HepG2 (cell line): ENCODE data around the gene SMARCB1. TPM values are rescaled to one million over a fixed set of nuclear protein-coding genes. Genes with fewer than 3 reads are reported as not detected.

ENCODE experiments used
- ATAC-seq: fragments of 200-7000 bp; cut with Tn5 transposase; 3 replicates; pipeline ENCODE4 v1.9.1; 2020; ENCODE audit warnings: mild to moderate bottlenecking, moderate library complexity
- BruUV-seq: library from RNA; stranded (reverse); fragments of 400-500 nt; replicated peaks from 2 replicates; lab custom pipeline; 2021; lab: Mats Ljungman, UMichigan
- CTCF ChIA-PET: fragments of 300-600 bp; formaldehyde crosslinking; extraction: SDS; loops from one replicate; lab custom pipeline; 2021; ENCODE audit warnings: low total read pairs, inconsistent platforms, low intra/inter-chr PET ratio; lab: Yijun Ruan, JAX
- POLR2A ChIA-PET: fragments of 350-600 bp; sonication (Branson Sonifier 250); formaldehyde crosslinking; loops from one replicate; lab custom pipeline; 2020; ENCODE audit warnings: antibody characterized with exemption, inconsistent platforms; lab: Yijun Ruan, JAX
- DNase-seq: peaks from one replicate; pipeline ENCODE4 v3.0.0-alpha.2; 2015; ENCODE audit warnings: low spot score
- FAIRE-seq: peaks from 3 replicates; lab custom pipeline; 2011; peaks lifted over from hg19 to GRCh38; lab: Jason Lieb, UNC
- H2AFZ ChIP-seq: one replicate; pipeline ENCODE4 v1.6.1; 2011; ENCODE audit warnings: low read length, inconsistent platforms
- H3K27ac ChIP-seq: fragments of 300-600 bp; 3 replicates; pipeline ENCODE4 v1.8.0; 2011; ENCODE audit warnings: mixed run types, mild to moderate bottlenecking, mixed read lengths, low read length, inconsistent platforms; ENCODE audit not compliant: insufficient read depth; ENCODE audit errors: extremely low read length
- H3K27me3 ChIP-seq, 2 experiments: fragments of 200-600 bp in 1 of 2; 2 replicates in 1 of 2; 3 replicates in 1 of 2; pipeline versions ENCODE4 v1.6.0 to v1.8.0; 2011; ENCODE audit warnings: low read length in 2 of 2, mild to moderate bottlenecking in 2 of 2, moderate library complexity in 2 of 2, inconsistent platforms in 1 of 2; ENCODE audit not compliant: insufficient read depth in 2 of 2, control insufficient read depth in 1 of 2
- H3K36me3 ChIP-seq, 2 experiments: fragments of 200-600 bp in 1 of 2; replicated peaks in 1 of 2; 2 replicates in 1 of 2; 3 replicates in 1 of 2; pipeline versions ENCODE4 v1.5.1 to v1.8.0; 2011; ENCODE audit warnings: low read length in 2 of 2, inconsistent platforms in 1 of 2; ENCODE audit not compliant: insufficient read depth in 2 of 2, control insufficient read depth in 1 of 2
- H3K4me1 ChIP-seq: 2 replicates; pipeline ENCODE4 v1.5.1; 2012; ENCODE audit warnings: low read length, inconsistent platforms; ENCODE audit not compliant: insufficient read depth
- H3K4me2 ChIP-seq: 2 replicates; pipeline ENCODE4 v1.6.0; 2011; ENCODE audit warnings: low read depth, low read length, inconsistent platforms
- H3K4me3 ChIP-seq, 3 experiments: fragments of 200-600 bp in 1 of 3; sonication (generic), shearing (Covaris generic) in 1 of 3; replicated peaks in 1 of 3; 2 replicates each; pipeline ENCODE4 v1.5.1; 2011 to 2016; ENCODE audit warnings: low read length in 3 of 3, inconsistent platforms in 2 of 3, low read depth in 2 of 3, mild to moderate bottlenecking in 2 of 3, control low read depth in 1 of 3, mixed read lengths in 1 of 3; ENCODE audit not compliant: insufficient read depth in 1 of 3
- H3K79me2 ChIP-seq: one replicate; pipeline ENCODE4 v1.6.1; 2011; ENCODE audit warnings: low read length, inconsistent platforms; ENCODE audit not compliant: insufficient read depth
- H3K9ac ChIP-seq: 2 replicates; pipeline ENCODE4 v1.6.0; 2011; ENCODE audit warnings: mild to moderate bottlenecking, low read depth, low read length, inconsistent platforms; ENCODE audit not compliant: insufficient read depth
- H3K9me3 ChIP-seq: 2 replicates; pipeline ENCODE4 v1.5.1; 2012; ENCODE audit warnings: mild to moderate bottlenecking, low read length
- H4K20me1 ChIP-seq: 2 replicates; pipeline ENCODE4 v1.6.0; 2011; ENCODE audit warnings: inconsistent platforms, mild to moderate bottlenecking, low read length, moderate library complexity; ENCODE audit not compliant: insufficient read depth
- FOXC1 ChIP-seq: sonication (generic); formaldehyde crosslinking; IDR thresholded peaks from 2 replicates; pipeline ENCODE4 v1.8.0; 2022; ENCODE audit warnings: mild to moderate bottlenecking, missing genetic modification reagents, borderline replicate concordance
- LCORL ChIP-seq, 2 experiments: fragments of 450-650 bp in 1 of 2; sonication (generic) in 1 of 2; formaldehyde crosslinking in 1 of 2; IDR thresholded peaks; 2 replicates each; pipeline versions ENCODE4 v1.5.0 to v1.6.1; 2017 to 2020; ENCODE audit warnings: antibody characterized with exemption in 1 of 2, missing genetic modification reagents in 1 of 2
- NFRKB ChIP-seq: fragments of 450-650 bp; IDR thresholded peaks from 2 replicates; pipeline ENCODE4 v1.6.1; 2017
- SNAPC5 ChIP-seq: sonication (generic); formaldehyde crosslinking; IDR thresholded peaks from 2 replicates; pipeline ENCODE4 v1.8.1; 2023; ENCODE audit warnings: mild to moderate bottlenecking, missing genetic modification reagents, borderline replicate concordance
- ZMYM2 ChIP-seq: sonication (generic); formaldehyde crosslinking; IDR thresholded peaks from 2 replicates; pipeline ENCODE4 v1.8.0; 2022; ENCODE audit warnings: mild to moderate bottlenecking, missing genetic modification reagents
- ZNF263 ChIP-seq: sonication (generic); formaldehyde crosslinking; IDR thresholded peaks from 2 replicates; pipeline ENCODE4 v1.4.0; 2020; ENCODE audit warnings: missing genetic modification reagents
- ZNF550 ChIP-seq: sonication (generic); formaldehyde crosslinking; IDR thresholded peaks from 2 replicates; pipeline ENCODE4 v1.4.0; 2020; ENCODE audit warnings: mild to moderate bottlenecking, missing genetic modification reagents, borderline replicate concordance
- in situ Hi-C: cut with HindIII; loops from 2 replicates; pipeline ENCODE4 v1.10.0; 2017; ENCODE audit warnings: low pct_unique_long_range_greater_than_20kb; ENCODE audit not compliant: extremely low pct_ligation_motif_present
- intact Hi-C: fragments of 100-400 bp; cut with micrococcal nuclease; formaldehyde crosslinking; loops from one replicate; pipeline ENCODE4 v1.10.0; 2022; ENCODE audit not compliant: unreplicated experiment
- polyA plus RNA-seq, 8 experiments: library from polyadenylated mRNA; depleted of rRNA in 3 of 8; stranded (reverse) in 7 of 8; unstranded in 1 of 8; fragments of >200 nt; fragmentation: Illumina TruSeq in 4 of 8; extraction: Trizol in 4 of 8; gene quantifications; 2 replicates each; pipeline versions ENCODE4 v1.2.1 to v1.2.3, GENCODE V29; 2011 to 2016; ENCODE audit warnings: low read depth in 4 of 8, missing spikeins in 1 of 8, mixed read lengths in 1 of 8; ENCODE audit not compliant: insufficient read depth in 1 of 8
- total RNA-seq, 5 experiments: library from RNA; depleted of rRNA; stranded (reverse); fragments of >200 nt; fragmentation: Illumina TruSeq; extraction: Trizol; gene quantifications; 2 replicates each; pipeline ENCODE4 v1.2.3, GENCODE V29; 2016; ENCODE audit warnings: low read depth in 1 of 5
- TF ChIP-seq, protein P1 (sequence below): IDR thresholded peaks from 2 replicates; pipeline ENCODE4 v1.6.1; 2016; ENCODE audit warnings: mild to moderate bottlenecking, missing biosample characterization, missing genetic modification reagents

Gene SMARCB1
- total and polyA plus RNA-seq, 2 of the 13 experiments (the other 11 are each of a cell fraction or from before 2014, with no cell fraction given), result 74.0 to 166 TPM

DNA sequence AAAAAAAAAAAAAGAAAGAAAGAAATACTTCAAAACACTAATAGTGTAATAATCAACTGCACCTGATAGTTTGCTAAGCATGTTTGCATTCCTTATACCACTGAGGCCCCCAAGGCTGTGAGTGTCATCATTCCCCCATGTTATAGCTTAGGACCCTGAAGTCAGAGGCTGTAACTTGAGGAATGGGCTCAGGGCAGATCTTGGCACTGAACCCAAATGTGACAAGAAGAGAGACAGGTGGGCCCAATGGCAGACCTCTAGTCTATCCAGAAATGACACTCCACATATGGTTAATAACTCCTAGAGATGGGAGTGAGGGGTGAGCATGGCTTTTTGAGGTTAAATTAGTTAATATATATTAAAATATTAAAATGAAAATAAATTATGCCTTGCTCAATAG, 49.1 kb upstream of the SMARCB1 start:
- Histone ChIP-seq H3K79me2 (no peaks in the 10 kb centered on the region), H3K4me2 (no peak overlapping the region)
- TF ChIP-seq ZNF550 (CRISPR knock-in tag), result no peak
- TF ChIP-seq, protein P1, sequence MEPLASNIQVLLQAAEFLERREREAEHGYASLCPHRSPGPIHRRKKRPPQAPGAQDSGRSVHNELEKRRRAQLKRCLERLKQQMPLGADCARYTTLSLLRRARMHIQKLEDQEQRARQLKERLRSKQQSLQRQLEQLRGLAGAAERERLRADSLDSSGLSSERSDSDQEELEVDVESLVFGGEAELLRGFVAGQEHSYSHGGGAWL (CRISPR knock-in tag), result no peak
- TF ChIP-seq ZNF263 (CRISPR knock-in tag), result no peak
- TF ChIP-seq LCORL (IDR thresholded peaks at IDR 0.05), result no peak
- TF ChIP-seq LCORL (CRISPR knock-in tag; IDR thresholded peaks at IDR 0.05), result no peak
- no peak for TF ChIP-seq NFRKB
- TF ChIP-seq ZMYM2 (CRISPR knock-in tag), result no peak
- no peak for TF ChIP-seq FOXC1
- TF ChIP-seq SNAPC5, result no peak
- TF ChIP-seq, all 625 proteins: peak for 0
- intact Hi-C loops (no loop called here), in situ Hi-C loops (no loop called here)
- Histone ChIP-seq H3K9me3 (no peaks in the 10 kb centered on the region), H4K20me1 (no peaks in the 10 kb centered on the region), H3K36me3 (peaks cover 1 to 5% of the 10 kb centered on the region in 2 experiments; a peak in 3 of 5 replicates), H2AFZ (no peak overlapping the region), H3K4me3 (no peak overlapping the region), H3K4me1 (no peaks in the 10 kb centered on the region), H3K9ac (no peak overlapping the region), H3K27ac (no peak overlapping the region), H3K27me3 (no peaks in the 10 kb centered on the region; a peak in 1 of 5 replicates)
- BruUV-seq, result no TSS peak
- ChIA-PET CTCF (no interaction called here), POLR2A (no interaction called here)
- DNase-seq (no peak), FAIRE-seq (no peak), ATAC-seq (no peak)
